Activated naive CD4-positive, alpha-beta T cell treated with anti-CD3 and anti-CD28 coated beads for 36 hours (primary cell): ENCODE measurements around the gene MRPS11. TPM values are rescaled to one million over a fixed set of nuclear protein-coding genes. Genes with fewer than 3 reads are reported as not detected.
A peak's percentile ranks its signal among the peaks of the same experiment; 100 is the strongest.
"Not testable (repeated sequence)": the region's sequence is repeated elsewhere in the genome, so short reads cannot be mapped to it uniquely, and the experiment has no call there.

ENCODE experiments used
- CTCF ChIA-PET: fragments of 350-600 bp; sonication (Branson Sonifier 250); formaldehyde crosslinking; loops from one replicate; lab custom pipeline; 2021; ENCODE audit warnings: antibody characterized with exemption; lab: Charles Lee
- DNase-seq: peaks from one replicate; pipeline ENCODE4 v3.0.0-alpha.2; 2020
- H3K27ac Mint-ChIP-seq: one replicate; pipeline ENCODE4 v1.8.0; 2021; ENCODE audit warnings: mild to moderate bottlenecking, mixed read lengths
- H3K27me3 Mint-ChIP-seq: one replicate; pipeline ENCODE4 v1.8.0; 2021; ENCODE audit warnings: low read depth, mixed read lengths
- H3K36me3 Mint-ChIP-seq: one replicate; pipeline ENCODE4 v1.8.0; 2021; ENCODE audit warnings: low read depth, mixed read lengths
- H3K4me1 Mint-ChIP-seq: one replicate; pipeline ENCODE4 v1.8.0; 2021; ENCODE audit warnings: low read depth, mixed read lengths
- H3K4me3 Mint-ChIP-seq: one replicate; pipeline ENCODE4 v1.8.0; 2021; ENCODE audit warnings: mild to moderate bottlenecking, moderate library complexity, mixed read lengths
- H3K9me3 Mint-ChIP-seq: one replicate; pipeline ENCODE4 v1.8.0; 2021; ENCODE audit warnings: mixed read lengths
- intact Hi-C: fragments of 100-400 bp; cut with micrococcal nuclease; formaldehyde crosslinking; loops from one replicate; pipeline ENCODE4 v1.15.1; 2023
- total RNA-seq, 2 experiments: library from RNA; stranded (reverse); gene quantifications; one replicate each; pipeline ENCODE4 v1.2.3, GENCODE V29; 2021

MRPS11 gene
- total RNA-seq, 2 experiments from 2014 or later = 50.3 to 57.1 TPM

- no peak for DNase-seq
- H3K36me3 Mint-ChIP-seq = peaks cover 37% of the 10 kb centered on the region
- H3K27me3 Mint-ChIP-seq = no peaks in the 10 kb centered on the region
- peaks cover 25% of the 10 kb centered on the region for H3K4me1 Mint-ChIP-seq
- H3K9me3 Mint-ChIP-seq = no peaks in the 10 kb centered on the region
- H3K27ac Mint-ChIP-seq = peak overlapping the region; percentile 26
- intact Hi-C loops = no loop called here
- H3K4me3 Mint-ChIP-seq = no peak overlapping the region
- CTCF ChIA-PET = interaction anchor here (1.6 to 2.0 kb wide), 2 partner anchors 9 to 13 kb away, joined by 5 to 8 read pairs; no protein-coding TSS in a partner anchor
Measured at GRCh38 chr15:88463870-88464532, 3.5 kb upstream of the MRPS11 start.

- intact Hi-C loops = loop anchor here (5.0 kb wide), 3 partner anchors 208 to 432 kb away; partner anchors contain the start of genes HAPLN3 and NTRK3
- H3K27ac Mint-ChIP-seq = peak overlapping the region; percentile 77
- peak overlapping the region; percentile 91 for H3K4me3 Mint-ChIP-seq
- H3K9me3 Mint-ChIP-seq = no peaks in the 10 kb centered on the region
- CTCF ChIA-PET = interaction anchor here (0.8 to 1.6 kb wide), 3 partner anchors 10 to 221 kb away, joined by 4 to 6 read pairs (median 4); no protein-coding TSS in a partner anchor
- DNase-seq = peak; percentile 45
- H3K27me3 Mint-ChIP-seq = no peaks in the 10 kb centered on the region
- H3K36me3 Mint-ChIP-seq = peaks cover 32% of the 10 kb centered on the region
- peaks cover 25% of the 10 kb centered on the region for H3K4me1 Mint-ChIP-seq
Measured at GRCh38 chr15:88465633-88466224, 1.8 kb upstream of the MRPS11 start.

DNA sequence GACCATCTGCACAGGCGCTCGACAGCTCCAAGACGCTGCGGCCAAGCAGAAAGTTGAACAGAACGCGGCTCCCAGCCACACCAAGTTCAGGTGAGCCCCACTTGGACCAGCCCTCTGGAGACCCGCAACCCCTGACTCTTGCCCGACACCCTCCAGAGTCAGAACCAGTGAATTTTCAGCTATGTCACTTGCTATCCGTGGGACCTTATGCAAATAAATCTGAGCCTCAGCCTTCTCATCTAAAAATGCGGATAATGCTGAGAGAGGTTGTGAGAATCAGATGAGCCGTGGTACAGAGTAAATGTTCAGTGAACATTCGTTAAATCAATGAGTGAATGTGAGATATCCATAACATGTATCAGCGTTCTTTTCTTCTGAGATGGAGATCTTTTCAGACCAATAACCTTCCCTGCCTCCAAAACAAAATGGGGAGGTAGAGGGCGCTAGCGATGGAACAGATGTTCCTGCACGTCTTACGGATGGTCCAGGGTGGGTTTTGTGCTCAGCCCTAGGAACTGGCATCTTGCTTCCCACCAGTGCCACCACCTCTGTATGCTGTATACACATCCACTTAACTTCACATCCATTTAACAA, 524 bp downstream of the MRPS11 start:
- Mint-ChIP-seq H3K36me3 (peaks cover 27% of the 10 kb centered on the region), H3K27me3 (no peaks in the 10 kb centered on the region), H3K4me3 (peak overlapping the region; percentile 91), H3K27ac (peak overlapping the region; percentile 98), H3K9me3 (no peaks in the 10 kb centered on the region), H3K4me1 (peaks cover 34% of the 10 kb centered on the region)
- CTCF ChIA-PET = interaction anchor here (0.6 to 1.4 kb wide), 4 partner anchors 156 to 197 kb away, joined by 3 read pairs; no protein-coding TSS in a partner anchor
- DNase-seq = peak; percentile 51
- intact Hi-C loops = loop anchor here (1.0 to 5.0 kb wide), 7 partner anchors 78 to 429 kb away; partner anchors contain the start of genes AEN, DET1, HAPLN3 and NTRK3

GRCh38 chr15:88468721-88469120, 1.2 kb downstream of the MRPS11 start:
- not testable (repeated sequence) for H3K27ac Mint-ChIP-seq, H3K27me3 Mint-ChIP-seq, H3K9me3 Mint-ChIP-seq, DNase-seq
- peaks cover 34% of the 10 kb centered on the region for H3K4me1 Mint-ChIP-seq
- intact Hi-C loops = loop anchor here (5.0 kb wide), 3 partner anchors 211 to 429 kb away; partner anchors contain the start of genes HAPLN3 and NTRK3
- peak overlapping the region; percentile 91 for H3K4me3 Mint-ChIP-seq
- CTCF ChIA-PET = interaction anchor here (0.6 to 1.2 kb wide), 4 partner anchors 14 to 423 kb away, joined by 3 to 6 read pairs (median 5); no protein-coding TSS in a partner anchor
- peaks cover 21% of the 10 kb centered on the region for H3K36me3 Mint-ChIP-seq

GRCh38 chr15:88469321-88469720, 1.8 kb downstream of the MRPS11 start:
- no peak overlapping the region for H3K27ac Mint-ChIP-seq
- CTCF ChIA-PET = interaction anchor here (0.6 to 1.2 kb wide), 3 partner anchors 15 to 423 kb away, joined by 3 to 6 read pairs (median 5); no protein-coding TSS in a partner anchor
- no peaks in the 10 kb centered on the region for H3K27me3 Mint-ChIP-seq
- DNase-seq = no peak
- no peaks in the 10 kb centered on the region for H3K9me3 Mint-ChIP-seq
- intact Hi-C loops = loop anchor here (5.0 kb wide), 3 partner anchors 212 to 428 kb away; partner anchors contain the start of genes HAPLN3 and NTRK3
- H3K4me1 Mint-ChIP-seq = peaks cover 30% of the 10 kb centered on the region
- no peak overlapping the region for H3K4me3 Mint-ChIP-seq
- H3K36me3 Mint-ChIP-seq = peaks cover 16% of the 10 kb centered on the region

GRCh38 chr15:88470625-88471372, 3.3 kb downstream of the MRPS11 start:
- H3K27me3 Mint-ChIP-seq = no peaks in the 10 kb centered on the region

GRCh38 chr15:88472225-88472624, 4.7 kb downstream of the MRPS11 start:
- Mint-ChIP-seq H3K36me3 (peaks cover 15% of the 10 kb centered on the region), H3K9me3 (no peaks in the 10 kb centered on the region), H3K4me3 (no peak overlapping the region), H3K27ac (peak overlapping the region; percentile 46), H3K4me1 (peaks cover 9% of the 10 kb centered on the region), H3K27me3 (no peaks in the 10 kb centered on the region)
- CTCF ChIA-PET = interaction anchor here (0.8 to 1.6 kb wide), 2 partner anchors 16 to 399 kb away, joined by 3 to 4 read pairs; no protein-coding TSS in a partner anchor
- DNase-seq = peak; percentile 48
- intact Hi-C loops = no loop called here

More at GRCh38 chr15:88470625-88471372, 3.3 kb downstream of the MRPS11 start:
- DNase-seq = no peak
- Mint-ChIP-seq H3K9me3 (no peaks in the 10 kb centered on the region), H3K4me3 (no peak overlapping the region), H3K4me1 (peaks cover 20% of the 10 kb centered on the region), H3K27ac (no peak overlapping the region), H3K36me3 (peaks cover 9% of the 10 kb centered on the region)
- CTCF ChIA-PET = interaction anchor here (0.6 to 1.6 kb wide), 5 partner anchors 10 to 859 kb away, joined by 3 to 4 read pairs (median 3); no protein-coding TSS in a partner anchor
- intact Hi-C loops = no loop called here

GRCh38 chr15:88473661-88474293, 6.3 kb downstream of the MRPS11 start:
- peaks cover 14% of the 10 kb centered on the region for H3K36me3 Mint-ChIP-seq
- intact Hi-C loops = not testable (repeated sequence)

DNA sequence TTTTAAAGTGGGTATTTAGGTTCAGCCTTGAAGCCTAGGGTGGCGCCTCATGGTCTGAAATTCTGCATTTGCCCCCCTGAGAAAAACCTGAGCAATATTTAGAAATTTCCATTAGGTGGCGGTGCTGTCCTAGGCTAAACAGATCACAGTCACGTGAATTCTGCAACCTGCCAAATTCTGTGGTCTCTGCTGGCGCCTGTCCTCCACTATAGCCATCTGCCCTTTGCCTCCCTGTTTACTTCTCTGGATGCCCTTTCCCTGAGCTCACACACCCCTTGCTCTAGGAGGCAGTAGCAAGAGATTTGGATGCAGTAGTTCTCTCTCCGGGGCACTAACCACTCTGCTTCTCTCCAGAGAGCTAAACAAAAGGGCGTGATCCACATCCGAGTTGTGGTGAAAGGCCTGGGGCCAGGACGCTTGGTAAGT, 9.1 kb downstream of the MRPS11 start:
- intact Hi-C loops = loop anchor here (1.0 kb wide), 2 partner anchors 138 to 188 kb away; no protein-coding TSS in a partner anchor
- CTCF ChIA-PET = interaction anchor here (2.3 kb wide), 1 partner anchor 187 kb away, joined by 8 read pairs; no protein-coding TSS in a partner anchor
- H3K9me3 Mint-ChIP-seq = no peaks in the 10 kb centered on the region
- no peak overlapping the region for H3K4me3 Mint-ChIP-seq
- peaks cover 16% of the 10 kb centered on the region for H3K36me3 Mint-ChIP-seq
- no peak overlapping the region for H3K27ac Mint-ChIP-seq
- no peaks in the 10 kb centered on the region for H3K27me3 Mint-ChIP-seq
- DNase-seq = peak; percentile 29
- H3K4me1 Mint-ChIP-seq = peaks cover 9% of the 10 kb centered on the region

More at GRCh38 chr15:88473661-88474293, 6.3 kb downstream of the MRPS11 start:
- H3K4me1 Mint-ChIP-seq, H3K27ac Mint-ChIP-seq, H3K9me3 Mint-ChIP-seq, DNase-seq, H3K4me3 Mint-ChIP-seq, H3K27me3 Mint-ChIP-seq: not testable (repeated sequence)
- CTCF ChIA-PET = interaction anchor here (0.7 to 1.5 kb wide), 2 partner anchors 23 to 70 kb away, joined by 3 to 7 read pairs; no protein-coding TSS in a partner anchor

- CTCF ChIA-PET = interaction anchor here (2.3 kb wide), 1 partner anchor 187 kb away, joined by 8 read pairs; no protein-coding TSS in a partner anchor
- Mint-ChIP-seq H3K27ac (no peak overlapping the region), H3K4me1 (peaks cover 4% of the 10 kb centered on the region)
Measured at GRCh38 chr15:88477126-88477525, 9.6 kb downstream of the MRPS11 start.

GRCh38 chr15:88477904-88478303, 10.4 kb downstream of the MRPS11 start:
- no peak for DNase-seq
- no peaks in the 10 kb centered on the region for H3K4me1 Mint-ChIP-seq
- H3K27ac Mint-ChIP-seq = no peak overlapping the region
- peaks cover 12% of the 10 kb centered on the region for H3K36me3 Mint-ChIP-seq
- H3K9me3 Mint-ChIP-seq = no peaks in the 10 kb centered on the region
- no peak overlapping the region for H3K4me3 Mint-ChIP-seq
- CTCF ChIA-PET = interaction anchor here (2.3 kb wide), 1 partner anchor 186 kb away, joined by 8 read pairs; no protein-coding TSS in a partner anchor
- no peaks in the 10 kb centered on the region for H3K27me3 Mint-ChIP-seq
- intact Hi-C loops = no loop called here

More at GRCh38 chr15:88477126-88477525, 9.6 kb downstream of the MRPS11 start:
- H3K27me3 Mint-ChIP-seq = no peaks in the 10 kb centered on the region
- intact Hi-C loops = no loop called here
- H3K36me3 Mint-ChIP-seq = peaks cover 16% of the 10 kb centered on the region
- no peak for DNase-seq
- no peak overlapping the region for H3K4me3 Mint-ChIP-seq
- H3K9me3 Mint-ChIP-seq = no peaks in the 10 kb centered on the region
